HepG2 (cell line): ENCODE measurements around the gene SFXN5. TPM values are rescaled to one million over a fixed set of nuclear protein-coding genes. Genes with fewer than 3 reads are reported as not detected.

Experiments
- ATAC-seq: fragments of 200-7000 bp; cut with Tn5 transposase; 3 replicates; pipeline ENCODE4 v1.9.1; 2020; ENCODE audit warnings: mild to moderate bottlenecking, moderate library complexity
- BruUV-seq: library from RNA; stranded (reverse); fragments of 400-500 nt; replicated peaks from 2 replicates; lab custom pipeline; 2021; lab: Mats Ljungman, UMichigan
- CTCF ChIA-PET: fragments of 300-600 bp; formaldehyde crosslinking; extraction: SDS; loops from one replicate; lab custom pipeline; 2021; ENCODE audit warnings: low total read pairs, inconsistent platforms, low intra/inter-chr PET ratio; lab: Yijun Ruan, JAX
- POLR2A ChIA-PET: fragments of 350-600 bp; sonication (Branson Sonifier 250); formaldehyde crosslinking; loops from one replicate; lab custom pipeline; 2020; ENCODE audit warnings: antibody characterized with exemption, inconsistent platforms; lab: Yijun Ruan, JAX
- DNase-seq: peaks from one replicate; pipeline ENCODE4 v3.0.0-alpha.2; 2015; ENCODE audit warnings: low spot score
- FAIRE-seq: peaks from 3 replicates; lab custom pipeline; 2011; peaks lifted over from hg19 to GRCh38; lab: Jason Lieb, UNC
- H2AFZ ChIP-seq: one replicate; pipeline ENCODE4 v1.6.1; 2011; ENCODE audit warnings: low read length, inconsistent platforms
- H3K27ac ChIP-seq: fragments of 300-600 bp; 3 replicates; pipeline ENCODE4 v1.8.0; 2011; ENCODE audit warnings: mixed run types, mild to moderate bottlenecking, mixed read lengths, low read length, inconsistent platforms; ENCODE audit not compliant: insufficient read depth; ENCODE audit errors: extremely low read length
- H3K27me3 ChIP-seq, 2 experiments: fragments of 200-600 bp in 1 of 2; 2 replicates in 1 of 2; 3 replicates in 1 of 2; pipeline versions ENCODE4 v1.6.0 to v1.8.0; 2011; ENCODE audit warnings: low read length in 2 of 2, mild to moderate bottlenecking in 2 of 2, moderate library complexity in 2 of 2, inconsistent platforms in 1 of 2; ENCODE audit not compliant: insufficient read depth in 2 of 2, control insufficient read depth in 1 of 2
- H3K36me3 ChIP-seq, 2 experiments: fragments of 200-600 bp in 1 of 2; replicated peaks in 1 of 2; 2 replicates in 1 of 2; 3 replicates in 1 of 2; pipeline versions ENCODE4 v1.5.1 to v1.8.0; 2011; ENCODE audit warnings: low read length in 2 of 2, inconsistent platforms in 1 of 2; ENCODE audit not compliant: insufficient read depth in 2 of 2, control insufficient read depth in 1 of 2
- H3K4me1 ChIP-seq: 2 replicates; pipeline ENCODE4 v1.5.1; 2012; ENCODE audit warnings: low read length, inconsistent platforms; ENCODE audit not compliant: insufficient read depth
- H3K4me2 ChIP-seq: 2 replicates; pipeline ENCODE4 v1.6.0; 2011; ENCODE audit warnings: low read depth, low read length, inconsistent platforms
- H3K4me3 ChIP-seq, 3 experiments: fragments of 200-600 bp in 1 of 3; sonication (generic), shearing (Covaris generic) in 1 of 3; replicated peaks in 1 of 3; 2 replicates each; pipeline ENCODE4 v1.5.1; 2011 to 2016; ENCODE audit warnings: low read length in 3 of 3, inconsistent platforms in 2 of 3, low read depth in 2 of 3, mild to moderate bottlenecking in 2 of 3, control low read depth in 1 of 3, mixed read lengths in 1 of 3; ENCODE audit not compliant: insufficient read depth in 1 of 3
- H3K79me2 ChIP-seq: one replicate; pipeline ENCODE4 v1.6.1; 2011; ENCODE audit warnings: low read length, inconsistent platforms; ENCODE audit not compliant: insufficient read depth
- H3K9ac ChIP-seq: 2 replicates; pipeline ENCODE4 v1.6.0; 2011; ENCODE audit warnings: mild to moderate bottlenecking, low read depth, low read length, inconsistent platforms; ENCODE audit not compliant: insufficient read depth
- H3K9me3 ChIP-seq: 2 replicates; pipeline ENCODE4 v1.5.1; 2012; ENCODE audit warnings: mild to moderate bottlenecking, low read length
- H4K20me1 ChIP-seq: 2 replicates; pipeline ENCODE4 v1.6.0; 2011; ENCODE audit warnings: inconsistent platforms, mild to moderate bottlenecking, low read length, moderate library complexity; ENCODE audit not compliant: insufficient read depth
- ARHGAP35 ChIP-seq: sonication (generic); formaldehyde crosslinking; IDR thresholded peaks from 2 replicates; pipeline ENCODE4 v1.9.0; 2022; ENCODE audit warnings: mild to moderate bottlenecking, inconsistent platforms, moderate library complexity, missing genetic modification reagents, borderline replicate concordance
- ERF ChIP-seq: IDR thresholded peaks from 2 replicates; pipeline ENCODE4 v1.6.1; 2018; ENCODE audit warnings: missing biosample characterization, missing genetic modification reagents
- ETV5 ChIP-seq: IDR thresholded peaks from 2 replicates; pipeline ENCODE4 v1.6.1; 2018; ENCODE audit warnings: missing biosample characterization, missing genetic modification reagents, inconsistent platforms, borderline replicate concordance
- KDM1A ChIP-seq: IDR thresholded peaks from 2 replicates; pipeline ENCODE4 v1.6.1; 2016; ENCODE audit warnings: missing compliant biosample characterization
- NONO ChIP-seq, 2 experiments: fragments of 450-650 bp in 1 of 2; sonication (generic) in 1 of 2; formaldehyde crosslinking in 1 of 2; IDR thresholded peaks in 1 of 2; conservative IDR thresholded peaks in 1 of 2; 2 replicates each; pipeline versions ENCODE4 v1.6.1 to v1.8.0; 2017 to 2022; ENCODE audit warnings: mild to moderate bottlenecking in 1 of 2, missing genetic modification reagents in 1 of 2, moderate library complexity in 1 of 2
- RCOR2 ChIP-seq: IDR thresholded peaks from 2 replicates; pipeline ENCODE4 v1.6.1; 2016; ENCODE audit warnings: missing biosample characterization, missing genetic modification reagents
- THAP11 ChIP-seq: IDR thresholded peaks from 2 replicates; pipeline ENCODE4 v1.6.1; 2016; ENCODE audit warnings: missing biosample characterization, missing genetic modification reagents
- ZNF121 ChIP-seq: sonication (generic); formaldehyde crosslinking; IDR thresholded peaks from 2 replicates; pipeline ENCODE4 v1.5.0; 2020; ENCODE audit warnings: mild to moderate bottlenecking, missing genetic modification reagents
- ZNF501 ChIP-seq: sonication (generic); formaldehyde crosslinking; IDR thresholded peaks from 2 replicates; pipeline ENCODE4 v1.5.1; 2020; ENCODE audit warnings: mild to moderate bottlenecking, moderate library complexity, missing genetic modification reagents
- ZNF605 ChIP-seq: sonication (generic); formaldehyde crosslinking; IDR thresholded peaks from 2 replicates; pipeline ENCODE4 v1.8.0; 2022; ENCODE audit warnings: mild to moderate bottlenecking, missing genetic modification reagents
- ZNF652 ChIP-seq: IDR thresholded peaks from 2 replicates; pipeline ENCODE4 v1.6.1; 2016; ENCODE audit warnings: low read depth, borderline replicate concordance
- WGBS: methylation state at CpG from one replicate; pipeline ENCODE4 v1.1.6; 2017; ENCODE audit warnings: low lambda C conversion rate; 5-methylcytosine and 5-hydroxymethylcytosine counted together
- in situ Hi-C: cut with HindIII; loops from 2 replicates; pipeline ENCODE4 v1.10.0; 2017; ENCODE audit warnings: low pct_unique_long_range_greater_than_20kb; ENCODE audit not compliant: extremely low pct_ligation_motif_present
- intact Hi-C: fragments of 100-400 bp; cut with micrococcal nuclease; formaldehyde crosslinking; loops from one replicate; pipeline ENCODE4 v1.10.0; 2022; ENCODE audit not compliant: unreplicated experiment
- polyA plus RNA-seq, 8 experiments: library from polyadenylated mRNA; depleted of rRNA in 3 of 8; stranded (reverse) in 7 of 8; unstranded in 1 of 8; fragments of >200 nt; fragmentation: Illumina TruSeq in 4 of 8; extraction: Trizol in 4 of 8; gene quantifications; 2 replicates each; pipeline versions ENCODE4 v1.2.1 to v1.2.3, GENCODE V29; 2011 to 2016; ENCODE audit warnings: low read depth in 4 of 8, missing spikeins in 1 of 8, mixed read lengths in 1 of 8; ENCODE audit not compliant: insufficient read depth in 1 of 8
- total RNA-seq, 5 experiments: library from RNA; depleted of rRNA; stranded (reverse); fragments of >200 nt; fragmentation: Illumina TruSeq; extraction: Trizol; gene quantifications; 2 replicates each; pipeline ENCODE4 v1.2.3, GENCODE V29; 2016; ENCODE audit warnings: low read depth in 1 of 5
- TF ChIP-seq, protein P1 (sequence below): IDR thresholded peaks from 2 replicates; pipeline ENCODE4 v1.6.1; 2016; ENCODE audit warnings: missing compliant biosample characterization, missing genetic modification reagents, borderline replicate concordance
- TF ChIP-seq, protein P2 (sequence below): sonication (generic); formaldehyde crosslinking; IDR thresholded peaks from 2 replicates; pipeline ENCODE4 v1.9.0; 2022; ENCODE audit warnings: missing genetic modification reagents, mild to moderate bottlenecking, borderline replicate concordance

The SFXN5 gene
- total and polyA plus RNA-seq, 2 of the 13 experiments (the other 11 are each of a cell fraction or from before 2014, with no cell fraction given), result 34.9 to 37.4 TPM

DNA sequence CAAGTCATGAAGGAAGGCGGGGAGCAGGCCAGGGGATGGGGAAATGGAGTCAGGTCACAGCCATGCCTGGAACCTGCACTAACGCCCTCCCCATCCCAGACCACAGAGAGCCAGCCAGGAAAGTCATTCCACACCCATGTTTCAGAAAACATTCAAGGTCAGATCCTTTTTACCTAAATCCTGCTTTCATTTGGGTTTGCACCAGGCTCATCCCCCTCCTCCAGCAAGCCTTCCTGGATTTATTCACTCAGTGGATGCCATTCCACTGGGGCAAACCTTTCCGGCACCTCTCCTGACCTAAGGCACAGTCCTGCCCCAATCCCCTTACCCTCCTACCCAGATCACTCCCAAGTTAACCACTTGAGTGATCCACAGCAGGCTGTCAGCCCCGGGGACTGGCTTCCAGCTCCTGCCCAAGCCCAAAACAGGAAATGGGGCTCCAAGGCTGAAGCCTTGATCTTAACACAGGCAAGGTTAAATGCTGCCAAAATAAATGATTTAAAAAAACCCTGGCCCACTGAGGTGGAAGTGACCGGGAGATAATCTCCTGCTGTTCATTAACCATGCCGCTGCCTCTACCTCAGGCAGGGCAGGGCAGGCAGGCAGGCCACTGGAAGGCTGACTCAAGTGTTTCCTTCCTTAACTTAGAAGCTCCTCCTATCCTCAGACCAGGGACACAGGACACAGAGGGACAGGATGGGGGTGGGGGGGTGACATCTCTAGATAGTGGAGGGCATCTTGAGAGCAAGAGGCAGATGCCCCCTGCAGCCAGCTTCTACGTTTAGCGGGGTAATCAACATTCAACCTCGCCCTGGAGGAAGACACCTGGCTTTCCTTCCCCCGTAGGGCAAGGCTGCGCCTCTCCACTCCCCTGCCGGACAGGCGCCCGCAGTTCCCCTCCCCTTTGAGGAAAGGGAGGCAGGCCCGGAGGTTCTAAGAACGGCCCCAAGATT, 39.8 kb upstream of the SFXN5 start:
- Histone ChIP-seq H3K79me2 (peaks cover 50% of the 10 kb centered on the region), H3K36me3 (no peaks in the 10 kb centered on the region; a peak in 2 of 5 replicates), H3K4me3 (peak overlapping the region; percentile 61 to 92 (median 85)), H3K27ac (peak overlapping the region; percentile 53), H3K9ac (peak overlapping the region; percentile 80), H3K27me3 (no peaks in the 10 kb centered on the region; a peak in 1 of 5 replicates), H3K4me1 (peaks cover 66% of the 10 kb centered on the region), H3K9me3 (no peaks in the 10 kb centered on the region), H3K4me2 (peak overlapping the region; percentile 99), H4K20me1 (peaks cover 24% of the 10 kb centered on the region), H2AFZ (no peak overlapping the region)
- DNase-seq (peak; percentile 35), FAIRE-seq (peak; percentile 60), ATAC-seq (peak; percentile 46)
- intact Hi-C loops (loop anchor here (2.0 kb wide), 1 partner anchor 15 kb away; no protein-coding TSS in a partner anchor), in situ Hi-C loops (no loop called here)
- 14% methylated on average over 12 of the region's 16 CpGs for WGBS
- TSS peak; percentile 53 for BruUV-seq
- CTCF ChIA-PET, result no interaction called here
- POLR2A ChIA-PET, result interaction anchor here (1.6 to 2.6 kb wide), 4 partner anchors 15 to 102 kb away, joined by 4 to 17 read pairs (median 9); partner anchors contain the start of gene SMYD5
- TF ChIP-seq, protein P1, sequence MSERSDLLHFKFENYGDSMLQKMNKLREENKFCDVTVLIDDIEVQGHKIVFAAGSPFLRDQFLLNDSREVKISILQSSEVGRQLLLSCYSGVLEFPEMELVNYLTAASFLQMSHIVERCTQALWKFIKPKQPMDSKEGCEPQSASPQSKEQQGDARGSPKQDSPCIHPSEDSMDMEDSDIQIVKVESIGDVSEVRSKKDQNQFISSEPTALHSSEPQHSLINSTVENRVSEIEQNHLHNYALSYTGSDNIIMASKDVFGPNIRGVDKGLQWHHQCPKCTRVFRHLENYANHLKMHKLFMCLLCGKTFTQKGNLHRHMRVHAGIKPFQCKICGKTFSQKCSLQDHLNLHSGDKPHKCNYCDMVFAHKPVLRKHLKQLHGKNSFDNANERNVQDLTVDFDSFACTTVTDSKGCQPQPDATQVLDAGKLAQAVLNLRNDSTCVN (CRISPR knock-in tag), result 0 out of 2 replicates have a peak, but pooled peaks have one; percentile 15
- TF ChIP-seq ARHGAP35 (CRISPR knock-in tag) (peak; percentile 29; the same call in 1 of the 2 replicates), ZNF121 (CRISPR knock-in tag) (peak; percentile 92), KDM1A (0 out of 2 replicates have a peak, but pooled peaks have one; percentile 14), NONO (IDR thresholded peaks at IDR 0.05) (no peak), NONO (CRISPR knock-in tag; conservative IDR thresholded peaks at IDR 0.05) (0 out of 2 replicates have a peak, but pooled peaks have one; percentile 9), RCOR2 (0 out of 2 replicates have a peak, but pooled peaks have one; percentile 24), ERF (CRISPR knock-in tag) (0 out of 2 replicates have a peak, but pooled peaks have one; percentile 25), THAP11 (CRISPR knock-in tag) (no peak), ZNF501 (0 out of 2 replicates have a peak, but pooled peaks have one; percentile 19), ZNF652 (CRISPR knock-in tag) (peak; percentile 71; the same call in 1 of the 2 replicates), ETV5 (CRISPR knock-in tag) (0 out of 2 replicates have a peak, but pooled peaks have one; percentile 7), ZNF605 (CRISPR knock-in tag) (peak; percentile 56; the same call in 1 of the 2 replicates)
- TF ChIP-seq, protein P2, sequence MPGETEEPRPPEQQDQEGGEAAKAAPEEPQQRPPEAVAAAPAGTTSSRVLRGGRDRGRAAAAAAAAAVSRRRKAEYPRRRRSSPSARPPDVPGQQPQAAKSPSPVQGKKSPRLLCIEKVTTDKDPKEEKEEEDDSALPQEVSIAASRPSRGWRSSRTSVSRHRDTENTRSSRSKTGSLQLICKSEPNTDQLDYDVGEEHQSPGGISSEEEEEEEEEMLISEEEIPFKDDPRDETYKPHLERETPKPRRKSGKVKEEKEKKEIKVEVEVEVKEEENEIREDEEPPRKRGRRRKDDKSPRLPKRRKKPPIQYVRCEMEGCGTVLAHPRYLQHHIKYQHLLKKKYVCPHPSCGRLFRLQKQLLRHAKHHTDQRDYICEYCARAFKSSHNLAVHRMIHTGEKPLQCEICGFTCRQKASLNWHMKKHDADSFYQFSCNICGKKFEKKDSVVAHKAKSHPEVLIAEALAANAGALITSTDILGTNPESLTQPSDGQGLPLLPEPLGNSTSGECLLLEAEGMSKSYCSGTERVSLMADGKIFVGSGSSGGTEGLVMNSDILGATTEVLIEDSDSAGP (CRISPR knock-in tag), result peak; percentile 29; the same call in 1 of the 2 replicates
